ENCODE measurements around the gene ALG9.

DNA sequence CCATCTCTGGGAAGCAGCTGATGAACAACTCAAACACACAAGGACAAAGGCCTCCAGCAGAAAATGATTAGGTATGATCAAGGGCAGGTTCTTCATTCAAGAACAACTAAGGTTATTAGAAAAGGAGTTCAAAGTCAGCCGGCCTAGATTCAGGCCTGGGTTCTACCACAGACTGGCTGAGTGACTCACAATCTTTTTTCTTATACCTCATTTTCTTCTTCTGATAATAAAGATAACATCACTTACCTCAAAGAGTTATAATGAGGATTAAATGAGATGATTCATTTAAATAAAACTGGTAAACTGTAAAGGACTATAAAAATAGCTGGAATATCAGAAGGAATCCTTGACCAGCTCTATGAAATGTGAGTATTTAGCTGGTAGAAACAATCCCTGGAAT lies 55.9 kb downstream of the ALG9 start:
- TF ChIP-seq, protein P1, sequence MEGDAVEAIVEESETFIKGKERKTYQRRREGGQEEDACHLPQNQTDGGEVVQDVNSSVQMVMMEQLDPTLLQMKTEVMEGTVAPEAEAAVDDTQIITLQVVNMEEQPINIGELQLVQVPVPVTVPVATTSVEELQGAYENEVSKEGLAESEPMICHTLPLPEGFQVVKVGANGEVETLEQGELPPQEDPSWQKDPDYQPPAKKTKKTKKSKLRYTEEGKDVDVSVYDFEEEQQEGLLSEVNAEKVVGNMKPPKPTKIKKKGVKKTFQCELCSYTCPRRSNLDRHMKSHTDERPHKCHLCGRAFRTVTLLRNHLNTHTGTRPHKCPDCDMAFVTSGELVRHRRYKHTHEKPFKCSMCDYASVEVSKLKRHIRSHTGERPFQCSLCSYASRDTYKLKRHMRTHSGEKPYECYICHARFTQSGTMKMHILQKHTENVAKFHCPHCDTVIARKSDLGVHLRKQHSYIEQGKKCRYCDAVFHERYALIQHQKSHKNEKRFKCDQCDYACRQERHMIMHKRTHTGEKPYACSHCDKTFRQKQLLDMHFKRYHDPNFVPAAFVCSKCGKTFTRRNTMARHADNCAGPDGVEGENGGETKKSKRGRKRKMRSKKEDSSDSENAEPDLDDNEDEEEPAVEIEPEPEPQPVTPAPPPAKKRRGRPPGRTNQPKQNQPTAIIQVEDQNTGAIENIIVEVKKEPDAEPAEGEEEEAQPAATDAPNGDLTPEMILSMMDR (conservative IDR thresholded peaks at IDR 0.05; ENCODE audit: low read length) = no peak
- TF ChIP-seq EZH2phosphoT487 (IDR thresholded peaks at IDR 0.05; ENCODE audit: borderline replicate concordance) = no peak
